SK-N-MC (cell line): Measurements from ENCODE around the gene DCAF12.

ENCODE experiments used
- EZH2 ChIP-seq: fragments of 200-600 bp; sonication (generic); IDR thresholded peaks from one replicate; pipeline ENCODE4 v1.6.1; 2017; ENCODE audit warnings: antibody characterized with exemption
- POLR2AphosphoS5 ChIP-seq: IDR thresholded peaks from 2 replicates; pipeline ENCODE4 v1.6.1; 2012; ENCODE audit warnings: mild to moderate bottlenecking, low read depth, low read length, borderline replicate concordance

GRCh38 chr9:34093578-34093977, 32.9 kb downstream of the DCAF12 start:
- TF ChIP-seq EZH2 (no peak), POLR2AphosphoS5 (no peak)
